COLO829 (cell line): ENCODE data around the gene SRPRB.

Experiments used
- DNase-seq: peaks from one replicate; pipeline ENCODE4 v3.0.0; 2012; ENCODE audit warnings: low spot score

Gene SRPRB

DNA sequence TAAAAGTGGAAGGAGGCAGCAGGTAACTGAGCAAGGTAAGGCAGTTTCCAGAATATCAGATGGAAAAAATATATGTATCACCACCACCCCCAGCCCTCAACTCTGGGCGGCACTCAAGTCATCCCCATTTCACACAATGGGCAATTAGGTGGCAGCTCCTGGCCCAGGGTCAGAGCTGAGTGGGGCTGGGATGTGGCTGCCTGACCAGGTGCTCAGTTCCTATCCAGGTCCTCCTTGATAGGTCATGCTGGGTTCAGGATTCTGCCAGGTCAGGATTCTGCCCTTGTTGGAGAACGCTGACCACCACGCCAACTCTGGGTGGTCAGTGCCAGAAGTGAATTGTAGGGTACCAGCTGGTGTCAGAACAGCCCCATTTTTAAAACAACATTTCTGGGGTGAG is 60.5 kb downstream of the SRPRB start:
- no peak for DNase-seq

- no peak for DNase-seq
Measured at GRCh38 chr3:133868186-133868585, 62.6 kb downstream of the SRPRB start.

GRCh38 chr3:133868758-133869475 is 63.3 kb downstream of the SRPRB start:
- no peak for DNase-seq

- no peak for DNase-seq
Measured at GRCh38 chr3:133869586-133869985, 64.0 kb downstream of the SRPRB start.

DNA sequence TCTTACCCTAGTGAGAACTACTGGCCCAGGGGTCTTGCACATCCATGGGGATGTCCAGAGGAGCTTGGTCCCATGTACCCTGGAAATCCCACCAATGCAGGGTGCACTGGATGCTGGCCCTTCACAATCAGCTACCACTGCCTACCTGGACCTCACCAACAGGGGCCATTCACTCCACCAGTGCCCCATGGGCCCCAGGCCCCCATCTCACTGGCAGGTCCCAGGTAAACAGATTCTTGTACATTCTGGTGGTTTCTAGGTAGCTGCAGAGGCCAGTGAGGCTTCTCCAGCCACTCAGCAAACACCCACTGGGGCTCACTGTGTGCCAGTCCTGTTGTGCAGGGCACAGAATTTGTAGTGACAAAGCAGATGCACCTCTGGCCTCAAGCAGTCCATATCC is 65.2 kb downstream of the SRPRB start:
- no peak for DNase-seq
